B cell (primary cell): ENCODE measurements around the gene KRTAP4-11. TPM values are rescaled to one million over a fixed set of nuclear protein-coding genes. Genes with fewer than 3 reads are reported as not detected.
"Not testable (repeated sequence)": the region's sequence is repeated elsewhere in the genome, so short reads cannot be mapped to it uniquely, and the experiment has no call there.

Source experiments
- ATAC-seq: fragments of 200-7000 bp; cut with Tn5 transposase; one replicate; pipeline ENCODE4 v1.10.0; 2021; ENCODE audit warnings: low read depth, mild to moderate bottlenecking, moderate number of reproducible peaks, moderate library complexity
- CTCF ChIA-PET: fragments of 350-600 bp; sonication (Branson Sonifier 250); formaldehyde crosslinking; loops from one replicate; lab custom pipeline; 2021; ENCODE audit warnings: antibody characterized with exemption, inconsistent platforms; lab: Charles Lee
- POLR2A ChIA-PET: fragments of 350-600 bp; sonication (Branson Sonifier 250); formaldehyde crosslinking; loops from one replicate; lab custom pipeline; 2021; ENCODE audit warnings: antibody characterized with exemption; lab: Charles Lee
- DNase-seq: peaks from one replicate; pipeline ENCODE4 v3.0.0; 2013
- H2AFZ ChIP-seq: 2 replicates; pipeline ENCODE4 v1.6.1; 2012; ENCODE audit warnings: mild to moderate bottlenecking, low read depth, low read length; ENCODE audit not compliant: insufficient read depth, poor library complexity, severe bottlenecking
- H3K27ac ChIP-seq, 2 donors: 1 replicate in 1 of 2; 2 replicates in 1 of 2; pipeline ENCODE4 v1.5.1; 2012 to 2013; ENCODE audit warnings: low read length in 2 of 2, mild to moderate bottlenecking in 2 of 2, moderate library complexity in 1 of 2
- H3K27me3 ChIP-seq, 4 experiments: fragments of 200-600 bp in 1 of 4; sonication (generic) in 1 of 4; replicated peaks in 1 of 4; 1 replicate in 2 of 4; 2 replicates in 2 of 4; pipeline versions ENCODE4 v1.6.1 to v1.7.0; 2013 to 2016; ENCODE audit warnings: low read length in 3 of 4, mild to moderate bottlenecking in 2 of 4, mixed read lengths in 1 of 4, moderate library complexity in 1 of 4; ENCODE audit not compliant: insufficient read depth in 4 of 4, control insufficient read depth in 3 of 4; ENCODE audit errors: control extremely low read depth in 1 of 4
- H3K36me3 ChIP-seq, 2 experiments: replicated peaks in 1 of 2; 1 replicate in 1 of 2; 2 replicates in 1 of 2; pipeline versions ENCODE4 v1.6.1 to v1.7.1; 2013; ENCODE audit warnings: low read length in 1 of 2; ENCODE audit not compliant: insufficient read depth in 2 of 2, control insufficient read depth in 1 of 2; ENCODE audit errors: control extremely low read depth in 1 of 2, extremely low read depth in 1 of 2
- H3K4me1 ChIP-seq, 2 donors: fragments of 200-600 bp in 1 of 2; sonication (generic) in 1 of 2; 1 replicate in 1 of 2; 2 replicates in 1 of 2; pipeline versions ENCODE4 v1.5.1 to v1.6.1; 2013 to 2017; ENCODE audit warnings: low read length in 2 of 2; ENCODE audit not compliant: control insufficient read depth in 2 of 2, insufficient read depth in 2 of 2
- H3K4me2 ChIP-seq: replicated peaks from 2 replicates; pipeline ENCODE3; 2012; ENCODE audit warnings: mild to moderate bottlenecking, low read depth, low read length; ENCODE audit not compliant: poor library complexity, severe bottlenecking
- H3K4me3 ChIP-seq, 5 experiments: fragments of 200-600 bp in 1 of 5; sonication (generic) in 1 of 5; 1 replicate in 3 of 5; 2 replicates in 2 of 5; pipeline versions ENCODE4 v1.5.1 to v1.7.0; 2011 to 2016; ENCODE audit warnings: low read length in 4 of 5, mild to moderate bottlenecking in 4 of 5, low read depth in 2 of 5, control low read depth in 1 of 5, moderate library complexity in 1 of 5; ENCODE audit not compliant: insufficient read depth in 1 of 5; ENCODE audit errors: control extremely low read depth in 1 of 5, extremely low read depth in 1 of 5
- H3K79me2 ChIP-seq: fragments of 200-600 bp; sonication (generic); one replicate; pipeline ENCODE4 v1.6.0; 2016; ENCODE audit warnings: low read length; ENCODE audit not compliant: control insufficient read depth, insufficient read depth
- H3K9ac ChIP-seq: fragments of 200-600 bp; sonication (generic); 2 replicates; pipeline ENCODE4 v1.6.1; 2017; ENCODE audit warnings: mild to moderate bottlenecking, low read length, moderate library complexity
- H3K9me3 ChIP-seq, 3 donors: one replicate each; pipeline versions ENCODE4 v1.6.1 to v1.7.1; 2013; ENCODE audit warnings: low read length in 2 of 3; ENCODE audit not compliant: control insufficient read depth in 2 of 3, insufficient read depth in 1 of 3; ENCODE audit errors: control extremely low read depth in 1 of 3
- H4K20me1 ChIP-seq: 2 replicates; pipeline ENCODE4 v1.6.0; 2012; ENCODE audit warnings: mild to moderate bottlenecking, low read length; ENCODE audit not compliant: insufficient read depth, control insufficient read depth, poor library complexity, severe bottlenecking
- H3K27ac Mint-ChIP-seq: one replicate; pipeline ENCODE4 v1.8.0; 2021; ENCODE audit warnings: mixed read lengths
- H3K27me3 Mint-ChIP-seq: one replicate; pipeline ENCODE4 v1.8.0; 2021; ENCODE audit warnings: mixed read lengths
- H3K4me1 Mint-ChIP-seq: one replicate; pipeline ENCODE4 v1.8.0; 2021; ENCODE audit warnings: mixed read lengths
- H3K4me3 Mint-ChIP-seq: one replicate; pipeline ENCODE4 v1.8.0; 2021; ENCODE audit warnings: mixed read lengths
- H3K9me3 Mint-ChIP-seq: one replicate; pipeline ENCODE4 v1.8.0; 2022; ENCODE audit warnings: mixed read lengths; ENCODE audit not compliant: insufficient read depth
- EZH2 ChIP-seq: IDR thresholded peaks from 2 replicates; pipeline ENCODE4 v1.6.1; 2012; ENCODE audit warnings: borderline replicate concordance, low read depth, mild to moderate bottlenecking, moderate library complexity, low read length; ENCODE audit not compliant: insufficient read depth, poor library complexity, severe bottlenecking
- WGBS: methylation state at CpG from one replicate; pipeline ENCODE4 v1.1.5; 2013; ENCODE audit warnings: missing lambda C conversion rate; ENCODE audit not compliant: insufficient coverage; 5-methylcytosine and 5-hydroxymethylcytosine counted together
- intact Hi-C: fragments of 100-400 bp; cut with micrococcal nuclease; formaldehyde crosslinking; loops from one replicate; pipeline ENCODE4 v1.10.0; 2022
- polyA plus RNA-seq: library from polyadenylated mRNA; depleted of rRNA; stranded (reverse); fragments of >200 nt; gene quantifications from 2 replicates; pipeline ENCODE4 v1.2.3, GENCODE V29; 2012
- total RNA-seq, 2 donors: library from RNA; stranded (reverse); fragments of 120-200 nt in 1 of 2; gene quantifications; 1 replicate in 1 of 2; 2 replicates in 1 of 2; pipeline versions ENCODE4 v1.2.3 to v1.2.4, GENCODE V29; 2013 to 2022
- TF ChIP-seq, protein P1 (sequence below): fragments of 200-600 bp; IDR thresholded peaks from one replicate; pipeline ENCODE4 v1.8.0; 2022; ENCODE audit warnings: antibody characterized with exemption, mild to moderate bottlenecking

KRTAP4-11 gene
- total and polyA plus RNA-seq, 2 donors (not counting 1 experiment from before 2014, with no cell fraction given): not detected

DNA sequence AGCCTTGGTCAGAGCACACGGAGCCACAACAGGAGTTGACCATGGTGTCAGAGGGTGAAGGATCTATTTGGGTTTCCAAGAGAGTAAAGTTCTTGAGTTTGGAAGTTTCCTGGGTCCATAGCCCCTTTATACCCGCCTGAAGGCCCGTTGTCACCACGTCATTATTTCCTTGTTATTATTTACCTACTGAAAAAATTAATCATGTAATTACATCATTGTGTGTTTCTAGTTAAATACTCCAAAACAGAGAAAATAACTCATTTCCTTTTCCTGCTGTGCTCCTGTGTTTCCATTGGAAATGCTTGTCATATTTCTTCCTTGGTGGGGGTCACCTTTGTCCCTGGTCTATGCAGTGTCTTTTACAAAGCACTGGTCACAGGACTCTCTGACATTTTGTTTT is 20.1 kb downstream of the KRTAP4-11 start, which contains the start of gene KRTAP4-8:
TSS of gene KRTAP4-8 (minus strand) at position 101 of the 400 bp plus-strand sequence. CDS start at position 43, 58 bp downstream.
- Histone ChIP-seq H3K4me3 (no peak within 1 kb of the TSS), H3K9me3 (peaks cover 0 to 15% (median 0%) of the 10 kb centered on the region in 3 donors), H3K27me3 (peaks cover 0 to 5% (median 0%) of the 10 kb centered on the region in 4 experiments), H3K27ac (no peak within 1 kb of the TSS), H3K4me2 (no peak within 1 kb of the TSS), H2AFZ (no peak within 1 kb of the TSS), H3K4me1 (peaks cover 4 to 7% of the 10 kb centered on the region in 2 donors), H3K9ac (no peak within 1 kb of the TSS), H3K79me2 (no peaks in the 10 kb centered on the region), H4K20me1 (no peaks in the 10 kb centered on the region), H3K36me3 (no peaks in the 10 kb centered on the region)
- Mint-ChIP-seq H3K9me3 (peaks cover 1% of the 10 kb centered on the region), H3K4me1 (peaks cover 8% of the 10 kb centered on the region), H3K4me3 (no peak within 1 kb of the TSS), H3K27ac (no peak within 1 kb of the TSS), H3K27me3 (peaks cover 31% of the 10 kb centered on the region)
- no peak for DNase-seq
- intact Hi-C loops: no loop called here
- TF ChIP-seq EZH2: no peak
- TF ChIP-seq, protein P1, sequence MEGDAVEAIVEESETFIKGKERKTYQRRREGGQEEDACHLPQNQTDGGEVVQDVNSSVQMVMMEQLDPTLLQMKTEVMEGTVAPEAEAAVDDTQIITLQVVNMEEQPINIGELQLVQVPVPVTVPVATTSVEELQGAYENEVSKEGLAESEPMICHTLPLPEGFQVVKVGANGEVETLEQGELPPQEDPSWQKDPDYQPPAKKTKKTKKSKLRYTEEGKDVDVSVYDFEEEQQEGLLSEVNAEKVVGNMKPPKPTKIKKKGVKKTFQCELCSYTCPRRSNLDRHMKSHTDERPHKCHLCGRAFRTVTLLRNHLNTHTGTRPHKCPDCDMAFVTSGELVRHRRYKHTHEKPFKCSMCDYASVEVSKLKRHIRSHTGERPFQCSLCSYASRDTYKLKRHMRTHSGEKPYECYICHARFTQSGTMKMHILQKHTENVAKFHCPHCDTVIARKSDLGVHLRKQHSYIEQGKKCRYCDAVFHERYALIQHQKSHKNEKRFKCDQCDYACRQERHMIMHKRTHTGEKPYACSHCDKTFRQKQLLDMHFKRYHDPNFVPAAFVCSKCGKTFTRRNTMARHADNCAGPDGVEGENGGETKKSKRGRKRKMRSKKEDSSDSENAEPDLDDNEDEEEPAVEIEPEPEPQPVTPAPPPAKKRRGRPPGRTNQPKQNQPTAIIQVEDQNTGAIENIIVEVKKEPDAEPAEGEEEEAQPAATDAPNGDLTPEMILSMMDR: no peak
- ATAC-seq: no peak
- 100% methylated on average over 1 of the region's 4 CpGs for WGBS
- POLR2A ChIA-PET: no interaction called here
- CTCF ChIA-PET: no interaction called here

DNA sequence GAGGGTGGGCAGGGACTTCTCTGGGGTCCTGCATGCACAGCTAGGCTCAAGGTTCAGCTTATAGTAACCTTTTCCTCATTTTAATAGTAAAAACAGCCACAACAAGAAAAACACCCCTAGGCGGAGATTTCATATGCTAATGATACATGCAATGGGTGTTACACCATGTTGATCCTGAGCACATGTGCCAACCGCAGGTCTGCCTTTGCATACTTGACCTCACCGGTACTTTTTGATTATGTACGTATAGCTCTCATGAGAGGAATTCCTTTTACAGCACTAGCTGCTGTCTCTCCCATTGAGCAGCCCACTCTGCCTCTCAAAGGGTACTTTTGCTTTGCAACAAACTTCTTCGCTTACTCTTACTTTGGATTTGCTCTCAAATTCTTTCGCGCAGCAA is 22.1 kb downstream of the KRTAP4-11 start:
- Histone ChIP-seq H3K9me3 (peaks cover 0 to 11% (median 0%) of the 10 kb centered on the region in 3 donors), H4K20me1 (no peaks in the 10 kb centered on the region), H3K4me3 (no peak overlapping the region), H3K4me1 (peaks cover 4 to 7% of the 10 kb centered on the region in 2 donors), H3K4me2 (no peak overlapping the region), H3K9ac (no peak overlapping the region), H3K79me2 (no peaks in the 10 kb centered on the region), H3K27me3 (peaks cover 0 to 5% (median 0%) of the 10 kb centered on the region in 4 experiments), H2AFZ (no peak overlapping the region), H3K27ac (no peak overlapping the region), H3K36me3 (no peaks in the 10 kb centered on the region)
- TF ChIP-seq, protein P1: no peak
- TF ChIP-seq EZH2: no peak
- Mint-ChIP-seq H3K27ac (no peak overlapping the region), H3K4me3 (no peak overlapping the region), H3K4me1 (peaks cover 8% of the 10 kb centered on the region), H3K27me3 (peaks cover 29% of the 10 kb centered on the region), H3K9me3 (peaks cover 2% of the 10 kb centered on the region)
- ChIA-PET CTCF (no interaction called here), POLR2A (no interaction called here)
- intact Hi-C loops: no loop called here
- ATAC-seq (no peak), DNase-seq (no peak)
- 88% methylated on average over 5 of the region's 7 CpGs for WGBS

DNA sequence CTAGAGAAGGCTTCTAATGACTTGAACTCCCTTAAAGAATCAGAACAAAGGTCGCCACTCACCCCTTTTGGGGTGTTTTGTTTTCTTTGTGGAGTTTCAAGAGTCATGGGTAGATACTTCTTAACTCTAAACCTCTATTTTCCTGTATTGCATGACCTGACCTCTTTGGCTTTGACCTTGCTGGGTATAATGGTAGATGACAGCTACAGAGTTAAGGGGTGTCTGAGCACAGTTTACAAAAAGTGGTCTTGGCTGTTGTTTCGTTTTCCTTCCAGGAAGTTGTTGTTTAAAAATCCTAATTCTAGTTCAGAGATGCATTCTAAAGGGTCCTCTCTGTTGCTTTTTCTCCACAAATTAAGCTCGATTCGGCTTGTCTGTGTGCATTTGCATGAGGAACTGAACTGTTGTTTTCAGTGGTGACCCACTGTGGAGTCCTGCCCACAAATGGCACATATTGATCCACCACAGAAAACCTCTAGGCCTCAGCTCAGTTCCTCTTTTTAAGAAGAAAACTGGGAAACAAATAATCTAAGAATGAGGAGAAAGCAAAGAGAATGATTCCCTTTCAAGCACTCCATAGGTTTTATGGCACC is 29.3 kb downstream of the KRTAP4-11 start:
- H3K4me2 ChIP-seq, H4K20me1 ChIP-seq, H3K9ac ChIP-seq, H3K4me3 ChIP-seq, H3K79me2 ChIP-seq, H3K9me3 Mint-ChIP-seq, H3K4me1 ChIP-seq, H3K27ac Mint-ChIP-seq, H3K9me3 ChIP-seq, H3K36me3 ChIP-seq, ATAC-seq, intact Hi-C loops, H2AFZ ChIP-seq, H3K27me3 ChIP-seq, H3K4me1 Mint-ChIP-seq, POLR2A ChIA-PET, H3K27ac ChIP-seq, DNase-seq, CTCF ChIA-PET, H3K4me3 Mint-ChIP-seq: not testable (repeated sequence)
- peaks cover 16% of the 10 kb centered on the region for H3K27me3 Mint-ChIP-seq
- WGBS: 57% methylated on average over 1 of the region's 4 CpGs
